HG02870 (cell line): ENCODE data around the gene CLTCL1.
"Not testable (repeated sequence)": the region's sequence is repeated elsewhere in the genome, so short reads cannot be mapped to it uniquely, and the experiment has no call there.

Source experiments
- ATAC-seq: cut with Tn5 transposase; IDR thresholded peaks from one replicate; pipeline ENCODE4 v1.9.1; 2021; ENCODE audit warnings: mild to moderate bottlenecking, moderate library complexity; ENCODE audit not compliant: unreplicated experiment

Gene CLTCL1

DNA sequence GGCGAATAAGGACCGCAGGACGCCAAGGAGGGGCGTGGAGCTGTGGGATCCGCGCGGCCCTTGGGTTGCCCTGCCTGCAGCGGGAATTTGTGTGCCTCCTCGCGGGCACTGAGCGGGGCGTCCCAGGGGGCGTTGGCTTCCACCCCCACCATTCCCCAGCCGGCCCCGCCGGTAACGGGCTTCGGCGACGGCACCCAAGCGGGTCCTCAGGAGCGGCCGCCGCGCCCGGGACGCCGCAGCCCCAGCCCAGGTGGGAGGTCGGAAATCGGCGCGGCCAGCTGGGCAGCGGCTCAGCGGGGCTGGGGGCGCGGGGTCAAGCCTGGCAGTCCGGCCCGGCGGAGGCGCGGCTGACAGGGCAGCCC is 320 bp downstream of the CLTCL1 start:
- no peak for ATAC-seq

GRCh38 chr22:19290400-19291217 is 910 bp downstream of the CLTCL1 start:
- no peak for ATAC-seq

- no peak for ATAC-seq
Measured at GRCh38 chr22:19289475-19290161, 1.9 kb downstream of the CLTCL1 start.

DNA sequence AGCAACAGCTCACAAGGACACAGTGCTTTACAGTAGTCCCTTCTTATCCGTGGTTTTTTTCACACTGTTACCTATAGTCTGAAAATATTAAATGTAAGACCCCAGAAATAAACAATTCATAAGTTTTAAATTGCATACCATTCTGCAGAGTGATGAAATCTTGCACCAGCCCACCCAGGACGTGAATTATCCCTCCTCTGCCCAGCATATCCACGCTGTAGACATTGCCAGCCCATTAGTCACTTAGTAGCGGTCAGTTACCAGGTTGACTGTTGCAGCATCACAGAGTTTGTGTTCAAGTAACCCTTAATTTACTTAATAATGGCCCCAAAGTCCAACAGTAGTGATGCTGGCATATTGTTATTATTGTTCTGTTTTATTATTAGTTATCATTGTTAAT is 3.6 kb downstream of the CLTCL1 start:
- ATAC-seq = no peak

GRCh38 chr22:19287076-19287707 is 4.3 kb downstream of the CLTCL1 start:
- ATAC-seq = no peak

GRCh38 chr22:19285831-19286230 is 5.7 kb downstream of the CLTCL1 start:
- no peak for ATAC-seq

DNA sequence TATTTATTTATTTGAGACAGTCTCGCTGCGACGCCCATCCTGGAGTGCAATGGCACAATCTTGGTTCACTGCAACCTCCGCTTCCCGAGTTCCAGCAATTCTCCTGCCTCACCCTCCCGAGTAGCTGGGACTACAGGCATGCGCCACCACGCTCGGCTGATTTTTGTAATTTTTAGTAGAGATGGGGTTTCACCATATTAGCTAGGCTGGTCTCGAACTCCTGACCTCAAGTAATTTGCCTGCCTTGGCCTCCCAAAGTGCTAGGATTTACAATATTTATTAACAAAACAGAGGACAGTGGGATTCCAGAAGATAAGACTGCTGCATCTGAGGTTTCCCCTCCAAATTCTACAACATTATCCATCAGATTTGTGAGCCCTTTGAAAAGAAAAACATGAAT is 12.4 kb downstream of the CLTCL1 start:
- not testable (repeated sequence) for ATAC-seq

GRCh38 chr22:19277785-19278184 is 13.7 kb downstream of the CLTCL1 start:
- no peak for ATAC-seq

DNA sequence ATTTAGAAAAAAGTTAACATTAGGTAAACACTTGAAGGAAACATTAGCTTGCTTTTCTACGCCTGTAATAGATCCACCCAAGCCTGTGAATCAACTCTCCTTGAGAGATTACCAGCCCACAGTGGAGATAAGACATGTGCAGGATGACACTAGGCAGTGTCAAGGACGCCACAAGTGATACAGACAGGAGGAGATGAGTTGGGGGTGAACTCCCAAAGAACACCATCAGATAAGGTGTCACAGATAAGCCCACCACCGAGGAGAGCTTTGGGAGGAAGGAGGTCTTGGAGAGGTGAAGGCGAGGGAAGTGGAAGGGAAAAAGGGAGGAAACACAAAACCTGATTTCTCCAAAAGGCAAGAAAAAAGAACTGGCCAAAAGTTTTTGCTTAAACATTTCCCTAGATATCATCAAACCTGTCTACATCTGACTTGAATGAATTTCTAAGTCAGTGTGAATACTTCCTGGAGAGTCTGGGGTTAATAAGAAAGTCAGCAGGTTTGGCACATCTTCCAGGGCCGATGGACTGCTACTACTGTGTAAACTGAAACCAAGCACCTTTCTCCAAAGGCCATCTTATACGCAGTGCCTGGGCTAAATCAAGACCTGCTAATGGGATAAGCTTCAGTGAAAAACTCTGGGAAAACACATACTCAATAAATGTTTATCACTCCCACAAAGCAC is 15.5 kb downstream of the CLTCL1 start:
- ATAC-seq = no peak

- no peak for ATAC-seq
Measured at GRCh38 chr22:19275513-19275912, 16.0 kb downstream of the CLTCL1 start.

DNA sequence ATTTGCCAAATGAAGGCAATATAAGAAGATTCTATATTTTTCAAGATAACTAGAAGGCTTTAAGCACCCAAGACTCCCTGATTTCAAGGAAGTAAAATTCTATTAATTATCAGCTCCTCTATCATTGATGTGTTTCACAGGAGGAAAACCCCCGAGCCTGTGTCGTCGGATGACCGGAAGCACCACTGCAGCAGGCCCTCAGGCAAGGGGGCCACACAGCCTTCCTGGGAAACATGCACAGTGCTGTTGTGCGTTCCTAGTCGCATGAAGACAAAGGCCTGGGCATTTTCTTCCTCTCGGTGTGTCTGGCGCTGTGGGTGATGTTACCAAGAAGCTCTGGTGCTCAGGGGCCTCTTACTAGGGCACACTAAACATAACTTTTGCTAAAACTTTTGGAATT is 16.4 kb downstream of the CLTCL1 start:
- ATAC-seq = no peak

DNA sequence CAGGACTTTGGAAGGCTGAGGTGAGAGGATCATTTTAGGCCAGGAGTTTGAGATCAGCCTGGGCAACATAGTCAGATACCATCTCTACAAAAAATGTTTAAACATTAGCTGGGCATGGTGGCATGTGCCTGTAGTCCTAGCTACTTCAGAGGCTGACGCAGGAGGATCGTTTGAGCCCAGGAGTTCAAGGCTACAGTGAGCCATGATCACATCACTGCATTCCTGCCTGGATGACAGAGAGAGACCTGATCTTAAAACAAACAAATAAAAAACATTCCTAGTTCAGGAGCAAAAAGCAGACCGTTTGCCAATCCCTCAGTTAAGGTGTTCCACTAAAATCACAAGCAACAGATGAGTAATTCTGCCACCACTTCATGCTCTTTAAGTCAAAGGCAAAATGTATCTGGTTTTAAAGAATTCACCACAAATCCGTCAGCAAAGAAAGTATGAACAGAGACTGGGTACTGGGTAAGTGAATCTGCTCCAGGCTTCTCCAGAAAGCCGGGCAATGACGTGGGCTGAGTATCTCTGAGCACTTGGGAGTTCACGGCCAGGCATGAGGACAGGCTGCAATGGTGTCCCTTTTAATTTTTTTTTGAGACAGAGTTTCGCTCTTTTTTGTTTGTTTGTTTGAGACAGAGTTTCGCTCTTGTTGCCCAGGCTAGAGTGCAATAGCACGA is 19.5 kb downstream of the CLTCL1 start:
- no peak for ATAC-seq

- ATAC-seq = no peak
Measured at GRCh38 chr22:19271273-19271855, 20.2 kb downstream of the CLTCL1 start.

- ATAC-seq = no peak
Measured at GRCh38 chr22:19270873-19271272, 20.6 kb downstream of the CLTCL1 start.

GRCh38 chr22:19266547-19267086 is 24.9 kb downstream of the CLTCL1 start:
- ATAC-seq = no peak

DNA sequence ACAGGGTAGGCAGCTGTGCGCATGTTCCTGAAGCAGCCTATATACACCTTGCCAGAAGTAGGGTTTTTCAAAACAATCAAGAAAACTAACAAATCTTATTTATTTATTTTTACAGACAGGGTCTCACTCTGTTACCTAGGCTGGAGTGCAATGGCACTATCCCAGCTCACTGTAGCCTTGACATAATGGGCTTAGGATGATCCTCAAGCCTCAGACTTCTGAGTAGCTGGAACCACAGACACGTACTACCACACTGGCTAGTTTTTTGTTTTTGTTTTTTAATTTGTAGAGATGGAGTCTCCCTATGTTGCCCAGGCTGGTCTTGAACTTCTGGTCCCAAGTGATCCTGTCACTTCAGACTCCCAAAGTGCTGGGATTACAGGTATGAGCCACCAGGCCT is 25.7 kb downstream of the CLTCL1 start:
- ATAC-seq = no peak

DNA sequence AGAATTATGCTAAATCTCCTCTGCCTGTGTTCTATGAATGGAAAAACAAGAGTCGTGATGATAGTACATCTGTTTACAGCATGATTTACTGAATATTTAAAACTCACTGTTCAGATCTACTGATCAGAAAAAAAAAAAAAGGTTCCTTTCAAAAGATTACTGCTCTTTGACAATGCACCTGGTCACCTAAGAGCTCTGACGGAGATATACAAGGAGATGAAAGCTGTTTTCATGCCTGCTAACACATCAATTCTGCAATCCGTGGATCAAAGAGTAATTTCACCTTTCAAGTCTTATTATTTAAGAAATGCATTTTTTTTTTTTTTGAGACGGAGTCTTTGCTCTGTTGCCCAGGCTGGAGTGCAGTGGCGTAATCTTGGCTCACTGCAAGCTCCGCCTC is 30.7 kb downstream of the CLTCL1 start:
- no peak for ATAC-seq

- ATAC-seq = no peak
Measured at GRCh38 chr22:19260194-19260593, 31.3 kb downstream of the CLTCL1 start.

DNA sequence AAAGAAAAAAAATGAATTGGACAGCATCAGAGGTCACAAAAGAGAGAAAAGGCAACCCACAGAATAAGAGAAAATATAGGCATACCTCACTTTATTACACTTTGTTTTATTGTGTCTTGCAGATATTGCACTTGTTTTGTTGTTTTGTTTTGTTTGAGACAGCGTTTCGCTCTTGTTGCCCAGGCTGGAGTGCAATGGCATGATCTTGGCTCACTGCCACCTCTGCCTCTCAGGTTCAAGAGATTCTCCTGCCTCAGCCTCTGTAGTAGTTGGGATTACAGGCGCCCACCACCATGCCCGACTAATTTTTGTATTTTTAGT is 32.6 kb downstream of the CLTCL1 start:
- not testable (repeated sequence) for ATAC-seq

DNA sequence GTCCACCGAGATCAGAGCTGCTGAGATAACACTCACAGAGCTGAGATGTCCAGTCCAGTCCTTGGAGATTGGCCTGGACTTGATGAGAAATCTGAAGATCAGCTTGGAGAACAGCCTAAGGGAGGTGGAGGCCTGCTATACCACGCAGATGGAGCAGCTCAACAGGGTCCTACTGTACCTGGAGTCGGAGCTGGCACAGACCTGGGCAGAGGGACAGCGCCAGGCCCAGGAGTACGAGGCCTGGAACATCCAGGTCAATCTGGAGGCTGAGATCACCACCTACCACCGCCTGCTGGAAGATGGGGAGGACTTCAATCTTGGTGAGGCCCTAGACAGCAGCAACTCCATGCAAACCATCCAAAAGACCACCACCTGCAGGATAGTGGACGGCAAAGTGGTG is 33.1 kb downstream of the CLTCL1 start:
- no peak for ATAC-seq
